ENCODE results near the gene DHX38. TPM values are rescaled to one million over a fixed set of nuclear protein-coding genes. Genes with fewer than 3 reads are reported as not detected.

The DHX38 gene
- total and polyA plus RNA-seq, 2 of the 13 experiments (the other 11 are each of a cell fraction or from before 2014, with no cell fraction given) = 54.4 to 85.9 TPM

GRCh38 chr16:72072514-72073342 is 20.9 kb upstream of the DHX38 start (continued):
- no peak for TF ChIP-seq DDIT3 (CRISPR knock-in tag; IDR thresholded peaks at IDR 0.05)
- TF ChIP-seq FOXK1 (CRISPR knock-in tag; IDR thresholded peaks at IDR 0.05; ENCODE audit: borderline replicate concordance, low read depth) = no peak
- no peak for TF ChIP-seq ZNF761 (CRISPR knock-in tag; conservative IDR thresholded peaks at IDR 0.05)
- TF ChIP-seq JUNB (CRISPR knock-in tag; IDR thresholded peaks at IDR 0.05; ENCODE audit: borderline replicate concordance) = no peak
- TF ChIP-seq HNRNPLL (IDR thresholded peaks at IDR 0.05; ENCODE audit: low read depth, low read length, poor library complexity, severe bottlenecking) = no peak
- TF ChIP-seq AKAP8 (CRISPR knock-in tag; IDR thresholded peaks at IDR 0.05) = no peak; the same call in 1 of the 2 replicates
- TF ChIP-seq TBP (CRISPR knock-in tag; IDR thresholded peaks at IDR 0.05) = no peak
- TF ChIP-seq ARID5B (CRISPR knock-in tag; IDR thresholded peaks at IDR 0.05) = peak; percentile 91
- peak; percentile 57 for TF ChIP-seq TBX2 (CRISPR knock-in tag; IDR thresholded peaks at IDR 0.05; ENCODE audit: borderline replicate concordance)
- TF ChIP-seq ZNF652 (CRISPR knock-in tag; IDR thresholded peaks at IDR 0.05; ENCODE audit: borderline replicate concordance, low read depth) = no peak
- TF ChIP-seq JDP2 (CRISPR knock-in tag; IDR thresholded peaks at IDR 0.05; ENCODE audit: borderline replicate concordance) = no peak
